ENCODE results near the gene NLRP5.

- TF ChIP-seq POLR2A (IDR thresholded peaks at IDR 0.05; ENCODE audit: low read depth) (no peak), CTCF (IDR thresholded peaks at IDR 0.05) (no peak), POLR2AphosphoS5 (IDR thresholded peaks at IDR 0.05) (no peak), EP300 (IDR thresholded peaks at IDR 0.05) (no peak)
These were observed 114.5 kb downstream of the NLRP5 start for GRCh38 chr19:56101095-56101494.

Measured in esophagus muscularis mucosa (tissue), 4 donors.